PC-9 (cell line): ENCODE results near the gene ZNF763. TPM values are rescaled to one million over a fixed set of nuclear protein-coding genes. Genes with fewer than 3 reads are reported as not detected.

Source experiments
- BruUV-seq: library from RNA; stranded (reverse); fragments of 400-500 nt; replicated peaks from 2 replicates; lab custom pipeline; 2021; lab: Mats Ljungman, UMichigan
- CTCF ChIA-PET: fragments of 300-600 bp; sonication (Branson Sonifier 250); formaldehyde crosslinking; loops from one replicate; lab custom pipeline; 2022; ENCODE audit warnings: antibody characterized with exemption; lab: Charles Lee
- POLR2A ChIA-PET: fragments of 300-600 bp; sonication (Branson Sonifier 250); formaldehyde crosslinking; loops from one replicate; lab custom pipeline; 2022; ENCODE audit warnings: antibody characterized with exemption; ENCODE audit not compliant: unreplicated experiment; lab: Charles Lee
- DNase-seq, 2 experiments: peaks; one replicate each; pipeline versions ENCODE4 v3.0.0 to v3.0.0-alpha.2; 2015 to 2022; ENCODE audit warnings: mixed read lengths in 1 of 2
- H2AFZ ChIP-seq: fragments of 200-600 bp; sonication (generic); 2 replicates; pipeline ENCODE4 v1.8.1; 2017; ENCODE audit warnings: antibody characterized with exemption
- H3F3A ChIP-seq: fragments of 200-600 bp; sonication (generic); 2 replicates; pipeline ENCODE4 v1.8.1; 2017; ENCODE audit warnings: antibody characterized with exemption, mild to moderate bottlenecking, low read depth; ENCODE audit not compliant: insufficient read depth
- H3K27ac ChIP-seq: fragments of 200-600 bp; sonication (generic); 2 replicates; pipeline ENCODE4 v1.6.1; 2016; ENCODE audit warnings: mixed run types
- H3K27me3 ChIP-seq: fragments of 200-600 bp; sonication (generic); 2 replicates; pipeline ENCODE4 v1.6.1; 2016; ENCODE audit warnings: low read depth, mixed run types; ENCODE audit not compliant: insufficient read depth
- H3K36me3 ChIP-seq: fragments of 200-600 bp; sonication (generic); 2 replicates; pipeline ENCODE4 v1.6.1; 2016; ENCODE audit warnings: low read depth, mixed run types
- H3K4me1 ChIP-seq: fragments of 200-600 bp; sonication (generic); replicated peaks from 2 replicates; pipeline ENCODE4 v1.6.1; 2016; ENCODE audit warnings: mixed run types; ENCODE audit not compliant: insufficient read depth
- H3K4me2 ChIP-seq: fragments of 200-600 bp; sonication (generic); 2 replicates; pipeline ENCODE4 v1.6.1; 2017; ENCODE audit warnings: mixed run types
- H3K4me3 ChIP-seq: fragments of 200-600 bp; sonication (generic); 2 replicates; pipeline ENCODE4 v1.6.1; 2016; ENCODE audit warnings: mixed run types
- H3K79me2 ChIP-seq: fragments of 200-600 bp; sonication (generic); 2 replicates; pipeline ENCODE4 v1.6.1; 2017; ENCODE audit warnings: low read depth, mixed run types
- H3K9me2 ChIP-seq: fragments of 200-600 bp; sonication (generic); 2 replicates; pipeline ENCODE4 v1.8.1; 2017; ENCODE audit warnings: mild to moderate bottlenecking; ENCODE audit not compliant: insufficient read depth
- H3K9me3 ChIP-seq: fragments of 200-600 bp; sonication (generic); 2 replicates; pipeline ENCODE4 v1.8.1; 2016; ENCODE audit warnings: low read depth; ENCODE audit not compliant: insufficient read depth
- H4K20me1 ChIP-seq: fragments of 200-600 bp; sonication (generic); 2 replicates; pipeline ENCODE4 v1.8.1; 2017; ENCODE audit not compliant: insufficient read depth
- CTCF ChIP-seq: fragments of 200-600 bp; sonication (generic); conservative IDR thresholded peaks from 2 replicates; pipeline ENCODE4 v1.6.1; 2017; ENCODE audit warnings: mixed run types, antibody characterized with exemption, mild to moderate bottlenecking, moderate library complexity
- EZH2 ChIP-seq: fragments of 200-600 bp; sonication (generic); IDR thresholded peaks from 2 replicates; pipeline ENCODE4 v1.8.0; 2017; ENCODE audit warnings: antibody characterized with exemption, low read depth
- intact Hi-C: fragments of 100-400 bp; cut with micrococcal nuclease; formaldehyde crosslinking; loops from one replicate; pipeline ENCODE4 v1.10.0; 2022; ENCODE audit not compliant: unreplicated experiment
- total RNA-seq: library from RNA; stranded (reverse); gene quantifications from 2 replicates; pipeline ENCODE4 v1.2.3, GENCODE V29; 2021

ZNF763 gene
- total RNA-seq, 1 experiment from 2014 or later, result 0.83 TPM

GRCh38 chr19:11995174-11995573, 30.3 kb downstream of the ZNF763 start:
- Histone ChIP-seq H3K79me2 (no peaks in the 10 kb centered on the region), H2AFZ (no peak overlapping the region), H3K4me2 (no peak overlapping the region), H3K4me1 (no peaks in the 10 kb centered on the region), H3F3A (no peaks in the 10 kb centered on the region), H4K20me1 (no peaks in the 10 kb centered on the region), H3K27me3 (no peaks in the 10 kb centered on the region), H3K4me3 (no peak overlapping the region), H3K9me3 (no peaks in the 10 kb centered on the region), H3K36me3 (no peaks in the 10 kb centered on the region), H3K27ac (no peak overlapping the region), H3K9me2 (no peaks in the 10 kb centered on the region)
- DNase-seq, result no peak
- CTCF ChIA-PET, result interaction anchor here (0.5 kb wide), 1 partner anchor 80 kb away, joined by 13 read pairs; no protein-coding TSS in a partner anchor
- BruUV-seq, result no TSS peak
- intact Hi-C loops, result no loop called here
- TF ChIP-seq EZH2, result no peak
- no peak for TF ChIP-seq CTCF
- POLR2A ChIA-PET, result no interaction called here

- ChIA-PET CTCF (no interaction called here), POLR2A (no interaction called here)
- Histone ChIP-seq H3K9me2 (no peaks in the 10 kb centered on the region), H2AFZ (no peak overlapping the region), H3K36me3 (no peaks in the 10 kb centered on the region), H3K4me2 (no peak overlapping the region), H3K4me1 (no peaks in the 10 kb centered on the region), H3K4me3 (no peak overlapping the region), H4K20me1 (no peaks in the 10 kb centered on the region), H3K9me3 (no peaks in the 10 kb centered on the region), H3F3A (no peaks in the 10 kb centered on the region), H3K27ac (no peak overlapping the region), H3K79me2 (no peaks in the 10 kb centered on the region), H3K27me3 (no peaks in the 10 kb centered on the region)
- TF ChIP-seq CTCF (no peak), EZH2 (no peak)
- intact Hi-C loops, result no loop called here
- BruUV-seq, result no TSS peak
- no peak for DNase-seq
These were observed 35.5 kb downstream of the ZNF763 start for GRCh38 chr19:12000152-12000981.

- no peaks in the 10 kb centered on the region for H3K4me1 ChIP-seq
- no peaks in the 10 kb centered on the region for H3K27me3 ChIP-seq
- no peaks in the 10 kb centered on the region for H4K20me1 ChIP-seq
- no peaks in the 10 kb centered on the region for H3K9me2 ChIP-seq
- POLR2A ChIA-PET, result no interaction called here
- no TSS peak for BruUV-seq
- no peak overlapping the region for H2AFZ ChIP-seq
- H3K4me2 ChIP-seq, result no peak overlapping the region
- CTCF ChIA-PET, result no interaction called here
- H3K27ac ChIP-seq, result no peak overlapping the region
- H3K36me3 ChIP-seq, result no peaks in the 10 kb centered on the region
- no peaks in the 10 kb centered on the region for H3F3A ChIP-seq
- TF ChIP-seq EZH2 (no peak), CTCF (no peak)
- H3K9me3 ChIP-seq, result peaks cover 34% of the 10 kb centered on the region; the same call in 1 of the 2 replicates
- H3K4me3 ChIP-seq, result no peak overlapping the region
- no peak for DNase-seq
- H3K79me2 ChIP-seq, result no peaks in the 10 kb centered on the region
- intact Hi-C loops, result no loop called here
These were observed 50.3 kb downstream of the ZNF763 start for GRCh38 chr19:12015015-12015752.
